HG03442 (cell line): Measurements from ENCODE around the gene HOXC11.

ENCODE experiments used
- ATAC-seq: cut with Tn5 transposase; IDR thresholded peaks from one replicate; pipeline ENCODE4 v1.9.1; 2021; ENCODE audit warnings: mild to moderate bottlenecking, moderate library complexity; ENCODE audit not compliant: unreplicated experiment

Gene HOXC11

DNA sequence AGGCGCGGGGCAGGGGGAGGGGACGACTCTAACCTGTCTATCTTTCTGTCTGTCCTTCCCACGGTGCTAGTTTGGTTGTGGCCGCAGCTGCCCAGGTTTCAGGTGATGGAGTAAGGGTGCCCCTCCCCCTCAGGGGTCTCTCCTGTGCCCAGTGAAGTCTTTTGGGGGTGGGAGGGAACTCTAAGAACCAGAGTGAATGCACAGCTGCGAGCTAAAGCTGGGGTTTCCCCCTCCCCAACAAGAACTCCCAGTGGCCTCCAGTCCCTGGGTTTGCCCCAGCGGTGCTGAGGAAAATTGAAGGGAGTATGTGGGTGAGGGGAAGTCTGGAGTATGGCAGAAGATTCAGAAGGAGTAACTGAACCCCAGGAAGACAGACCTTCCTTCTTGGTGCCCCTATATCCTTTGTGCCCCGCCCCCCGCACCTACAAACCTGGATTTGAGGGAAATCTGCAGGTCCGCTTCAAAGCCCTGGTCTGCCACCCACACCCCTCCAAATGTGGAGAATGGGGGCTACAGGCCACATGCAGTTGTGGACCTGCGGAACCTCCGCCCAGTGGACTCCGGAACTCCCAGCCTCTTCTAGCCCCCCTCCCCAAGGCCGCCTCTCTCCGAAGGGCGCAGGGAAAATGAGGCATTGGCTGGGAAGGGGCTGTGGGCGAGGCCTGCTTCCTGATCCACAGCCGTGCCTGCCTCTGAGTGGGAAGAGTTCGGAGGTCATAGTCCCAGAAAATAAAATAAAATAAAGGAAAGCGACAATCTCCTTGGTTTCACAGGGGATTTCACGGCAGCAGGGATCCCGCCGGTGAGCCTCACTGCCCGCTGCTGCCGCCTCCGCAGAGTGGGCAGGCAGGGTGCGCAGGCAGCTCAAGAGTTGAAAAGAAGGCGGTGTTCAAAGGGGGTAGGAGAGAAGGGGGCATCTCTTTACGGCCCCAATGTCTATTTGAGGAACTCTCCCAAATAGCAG is 23.6 kb downstream of the HOXC11 start:
- ATAC-seq, result no peak

GRCh38 chr12:53997204-53998109 is 24.5 kb downstream of the HOXC11 start:
- no peak for ATAC-seq

DNA sequence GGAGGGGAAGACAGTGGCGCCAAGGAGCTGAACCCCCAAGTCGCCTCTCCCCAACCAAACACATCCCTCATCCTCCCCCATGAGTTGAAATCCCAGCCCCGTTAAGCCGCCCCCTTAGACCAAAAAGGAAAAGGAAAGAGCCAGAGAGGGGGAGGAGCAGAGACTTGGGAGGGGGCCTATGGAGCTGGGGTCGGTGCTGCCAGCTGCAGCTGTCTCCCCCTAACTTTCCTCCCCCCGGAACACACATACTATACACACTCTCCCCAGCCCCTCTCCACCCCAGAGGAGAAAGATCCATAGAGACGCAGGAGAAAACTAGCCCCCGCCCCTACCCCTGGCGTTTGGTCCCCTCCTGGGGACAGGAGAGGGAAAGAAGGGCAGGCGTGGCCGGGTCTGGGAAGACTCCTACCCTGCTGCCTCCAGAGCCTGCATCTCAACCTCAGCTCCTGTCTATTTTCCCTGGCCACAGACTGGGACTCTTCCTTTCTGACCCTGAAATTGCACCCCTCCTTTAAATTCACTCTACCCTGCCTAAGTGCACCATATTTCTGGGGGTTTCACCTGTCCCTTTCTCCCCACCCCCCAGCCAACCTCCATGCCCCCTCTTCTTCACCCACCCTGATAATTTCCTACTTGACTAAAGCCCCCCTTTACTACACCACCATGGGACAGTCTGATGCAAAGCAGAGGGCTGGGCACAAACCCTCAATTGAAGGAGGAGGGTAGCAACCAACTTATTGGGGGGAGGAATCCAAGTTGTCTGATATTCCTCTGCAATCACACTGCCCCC is 25.4 kb downstream of the HOXC11 start:
- no peak for ATAC-seq

DNA sequence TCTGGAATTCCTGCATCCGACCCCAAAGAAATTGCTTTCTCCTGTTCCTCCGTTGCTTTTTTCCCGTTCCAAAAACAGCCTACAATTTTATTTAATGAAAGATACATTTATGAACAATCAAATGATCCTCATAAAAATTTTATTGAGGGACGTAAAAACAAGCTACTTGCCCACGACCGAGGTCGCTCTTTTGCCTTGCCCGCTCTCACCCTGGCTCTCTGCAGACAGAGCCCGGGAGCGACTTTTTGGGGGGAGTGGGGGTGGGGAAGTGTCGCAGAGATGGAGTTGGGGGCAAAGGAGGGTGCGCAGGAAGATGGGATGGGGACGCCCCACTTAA is 25.9 kb downstream of the HOXC11 start:
- no peak for ATAC-seq

DNA sequence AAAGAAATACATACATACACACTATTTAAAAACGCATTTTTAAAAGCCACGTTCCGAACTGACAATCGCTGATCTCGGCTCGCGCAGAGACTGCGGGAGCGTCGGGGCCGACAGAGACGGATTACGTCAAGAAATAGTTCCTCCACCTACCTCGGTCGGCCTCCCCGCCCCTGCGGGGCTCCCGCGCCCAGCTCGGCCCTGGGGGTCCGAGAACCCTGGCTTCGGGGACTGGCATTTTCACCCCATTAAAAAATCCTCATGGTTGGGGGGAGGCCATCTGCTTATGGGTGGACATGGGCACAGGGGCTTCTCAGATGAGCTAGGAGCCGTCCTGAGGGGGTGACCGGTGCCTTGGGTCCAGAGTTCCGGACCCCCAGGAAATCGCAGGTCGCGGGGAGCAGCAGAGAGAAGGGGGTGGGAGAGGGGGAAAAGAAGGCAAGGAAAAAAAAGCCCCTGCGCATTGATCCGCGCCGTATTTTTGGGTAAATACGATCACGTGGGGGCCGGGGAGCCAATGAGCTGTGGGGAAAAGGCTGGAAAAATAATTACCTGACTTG is 26.7 kb downstream of the HOXC11 start:
- no peak for ATAC-seq

GRCh38 chr12:54000116-54001114 is 27.5 kb downstream of the HOXC11 start, which contains the start of gene HOXC9:
HOXC9 (plus strand) TSS chr12:54000161; CDS start chr12:54000189, 28 bp downstream.
- ATAC-seq, result no peak

DNA sequence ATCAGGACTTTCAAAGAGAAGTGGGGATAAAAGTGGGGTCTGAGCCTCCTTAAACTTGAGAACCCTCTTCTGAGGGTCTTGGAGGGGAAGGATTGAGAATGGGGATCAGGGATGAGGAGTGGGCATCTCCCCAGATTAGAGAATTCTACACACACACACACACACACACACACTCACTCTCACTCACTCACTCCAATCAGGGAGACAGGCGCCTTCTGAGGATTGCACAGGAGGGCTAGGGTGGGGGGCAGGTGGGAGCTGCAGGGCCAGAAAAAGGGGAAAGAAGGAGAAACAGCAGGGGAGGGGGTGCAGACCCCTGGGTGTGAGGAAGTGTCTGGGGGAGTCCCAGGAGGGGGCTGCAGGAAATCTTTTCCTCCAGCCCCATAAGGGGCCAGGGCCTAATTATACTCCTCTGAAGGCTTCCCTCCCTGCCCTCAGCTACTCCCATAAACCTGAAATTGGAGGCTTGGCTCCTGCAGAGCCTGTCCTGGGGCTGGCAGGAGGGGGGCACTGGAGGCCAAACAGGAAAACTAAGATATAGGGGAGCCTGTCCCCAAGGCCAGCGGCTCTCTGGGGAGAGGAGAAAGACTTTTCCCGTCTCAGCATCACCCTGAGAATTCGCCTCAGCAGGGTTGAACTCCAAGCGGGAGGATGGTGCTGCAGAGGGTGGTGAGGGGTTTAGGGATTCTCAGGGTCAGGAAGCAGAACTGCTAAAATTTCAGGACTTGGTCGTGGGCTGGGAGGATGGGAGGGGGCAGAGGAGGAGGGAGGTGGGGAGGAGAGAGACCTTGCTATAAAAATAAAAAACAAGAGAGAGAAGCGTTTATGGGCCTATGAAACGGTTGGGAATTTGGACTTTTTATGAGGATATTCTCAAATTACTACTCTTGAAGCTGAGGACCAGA is 28.6 kb downstream of the HOXC11 start:
- ATAC-seq, result no peak

DNA sequence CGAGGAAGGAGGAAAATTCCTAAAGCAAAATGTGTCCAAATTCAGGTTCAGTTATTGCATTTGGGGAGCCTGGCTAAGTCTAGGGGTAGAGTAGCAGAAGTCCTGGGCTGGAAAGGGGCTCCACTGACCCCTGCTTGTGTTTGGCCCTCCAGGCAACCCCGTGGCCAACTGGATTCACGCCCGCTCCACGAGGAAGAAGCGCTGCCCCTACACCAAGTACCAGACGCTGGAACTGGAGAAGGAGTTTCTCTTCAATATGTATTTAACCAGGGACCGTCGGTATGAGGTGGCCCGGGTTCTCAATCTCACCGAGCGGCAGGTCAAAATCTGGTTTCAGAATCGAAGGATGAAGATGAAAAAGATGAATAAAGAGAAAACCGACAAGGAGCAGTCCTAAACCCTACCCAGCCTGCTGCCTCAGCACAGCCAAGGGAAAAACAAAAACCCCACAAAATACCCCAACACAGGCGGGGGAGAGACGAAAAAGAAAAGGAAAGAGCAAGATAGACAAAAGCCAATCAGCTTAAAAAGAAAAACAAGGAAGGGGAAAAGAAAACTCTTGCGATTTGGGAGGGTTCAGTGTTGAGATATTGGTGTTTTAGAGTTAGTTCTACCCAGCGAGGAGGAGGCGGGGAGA is 29.5 kb downstream of the HOXC11 start:
- ATAC-seq, result no peak

DNA sequence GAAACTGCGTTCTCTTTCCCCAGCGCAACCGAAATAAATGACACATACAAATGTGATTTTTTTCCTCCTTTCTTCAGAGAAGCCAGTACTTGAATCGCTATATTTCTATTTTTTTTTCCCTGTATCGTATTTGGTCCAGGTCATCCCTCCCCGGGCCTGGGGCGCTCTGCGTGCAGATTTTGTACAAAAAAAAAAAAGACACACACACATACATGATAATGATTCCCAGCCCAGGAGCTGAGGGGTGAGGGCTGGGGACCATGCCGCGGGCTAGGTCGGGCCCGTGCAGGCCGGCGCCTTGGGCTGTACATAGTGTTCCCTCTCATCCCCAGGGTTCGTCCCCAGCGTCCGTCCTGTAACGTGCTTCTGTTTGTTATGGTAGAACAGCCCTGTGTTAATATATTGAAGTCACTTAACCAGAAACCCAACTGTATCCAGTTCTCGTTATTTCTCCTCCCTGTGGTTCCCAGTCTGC is 30.0 kb downstream of the HOXC11 start:
- no peak for ATAC-seq

- ATAC-seq, result no peak
These were observed 30.7 kb downstream of the HOXC11 start for GRCh38 chr12:54003625-54004024.

DNA sequence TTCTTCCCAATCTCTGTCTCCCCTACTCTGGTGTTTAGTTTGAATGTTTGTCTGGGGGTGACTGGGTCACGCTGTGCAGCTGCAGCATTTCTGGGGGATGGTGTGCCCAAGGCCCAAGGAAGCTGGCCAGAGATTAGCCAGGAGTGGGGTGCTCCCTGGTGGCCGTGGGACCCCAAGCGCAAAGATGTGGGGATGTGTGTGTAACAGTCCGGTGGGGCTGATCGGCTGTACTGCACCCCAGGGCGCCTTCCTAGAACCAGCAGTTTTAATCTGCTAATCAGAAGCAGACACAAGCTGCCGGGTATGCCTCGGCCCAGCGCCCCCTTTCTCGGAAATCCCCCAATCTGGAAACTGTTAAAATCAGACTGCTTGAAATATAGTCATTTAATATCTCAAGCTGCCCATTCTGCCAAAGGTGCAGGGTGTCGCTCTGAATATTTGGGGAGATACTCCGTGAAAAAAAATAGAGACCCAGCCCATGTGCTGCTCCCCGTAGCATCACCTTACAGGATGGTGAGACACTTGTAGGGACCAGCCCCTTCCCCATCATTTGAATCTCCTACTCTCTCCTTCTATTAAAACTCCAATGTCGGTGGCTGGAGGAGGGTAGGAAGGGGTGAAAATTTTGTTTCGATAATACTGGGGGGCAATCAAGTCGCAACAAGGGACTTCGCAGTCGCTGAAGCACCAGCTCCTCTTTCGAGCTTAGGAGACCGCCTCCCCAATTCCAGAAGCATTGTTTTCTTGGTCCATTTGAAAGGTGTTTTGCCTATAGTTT is 31.3 kb downstream of the HOXC11 start:
- ATAC-seq, result no peak

DNA sequence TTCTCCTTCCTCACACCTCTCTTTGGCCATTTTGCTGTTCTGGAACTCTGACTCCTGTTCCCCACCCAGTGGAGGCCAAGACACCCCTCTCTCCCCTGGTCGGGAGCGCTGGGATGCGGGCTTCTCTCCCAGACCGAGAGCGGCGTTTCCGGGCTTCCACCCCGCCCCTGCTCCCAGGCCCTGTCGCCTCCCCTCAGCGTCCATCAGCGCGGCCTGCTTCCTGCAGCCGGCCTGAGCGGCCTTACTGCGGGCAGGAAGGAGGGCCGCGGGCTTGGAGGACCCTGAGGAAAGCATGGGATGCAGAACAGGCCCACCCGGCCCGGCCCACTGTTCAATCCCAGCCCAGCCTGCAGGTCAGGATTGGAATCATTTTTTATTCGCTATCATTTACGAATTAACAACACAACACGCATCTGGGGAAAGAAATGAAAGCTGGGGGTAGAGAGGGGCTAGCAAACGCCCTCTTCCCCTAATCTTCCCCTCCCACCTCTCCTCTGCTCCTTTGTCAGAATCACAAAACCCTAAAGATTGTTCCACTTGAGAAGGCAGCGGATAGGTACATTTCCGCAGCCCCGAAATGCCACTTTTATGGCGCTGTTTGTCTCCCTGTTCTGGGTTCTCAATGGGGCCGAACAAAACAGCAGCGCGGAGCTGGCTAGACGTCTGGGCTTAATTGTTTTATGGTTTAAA is 32.1 kb downstream of the HOXC11 start:
- ATAC-seq, result no peak

DNA sequence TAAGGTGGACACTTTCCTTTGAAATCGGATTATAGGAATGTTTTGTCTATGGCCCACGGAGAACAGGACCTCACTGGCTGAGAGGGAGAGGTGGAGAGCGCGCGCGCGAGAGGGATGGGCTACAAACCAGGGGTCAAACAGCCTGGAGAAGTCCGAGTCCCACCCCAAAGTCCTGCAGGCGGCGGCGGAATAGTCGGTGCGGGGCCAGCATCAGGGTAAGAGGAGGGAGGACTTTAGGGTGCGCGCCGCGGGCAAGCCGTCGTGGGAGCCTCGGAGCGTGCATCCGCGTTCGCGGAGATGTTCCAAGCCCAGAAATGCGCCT is 32.6 kb downstream of the HOXC11 start:
- no peak for ATAC-seq

DNA sequence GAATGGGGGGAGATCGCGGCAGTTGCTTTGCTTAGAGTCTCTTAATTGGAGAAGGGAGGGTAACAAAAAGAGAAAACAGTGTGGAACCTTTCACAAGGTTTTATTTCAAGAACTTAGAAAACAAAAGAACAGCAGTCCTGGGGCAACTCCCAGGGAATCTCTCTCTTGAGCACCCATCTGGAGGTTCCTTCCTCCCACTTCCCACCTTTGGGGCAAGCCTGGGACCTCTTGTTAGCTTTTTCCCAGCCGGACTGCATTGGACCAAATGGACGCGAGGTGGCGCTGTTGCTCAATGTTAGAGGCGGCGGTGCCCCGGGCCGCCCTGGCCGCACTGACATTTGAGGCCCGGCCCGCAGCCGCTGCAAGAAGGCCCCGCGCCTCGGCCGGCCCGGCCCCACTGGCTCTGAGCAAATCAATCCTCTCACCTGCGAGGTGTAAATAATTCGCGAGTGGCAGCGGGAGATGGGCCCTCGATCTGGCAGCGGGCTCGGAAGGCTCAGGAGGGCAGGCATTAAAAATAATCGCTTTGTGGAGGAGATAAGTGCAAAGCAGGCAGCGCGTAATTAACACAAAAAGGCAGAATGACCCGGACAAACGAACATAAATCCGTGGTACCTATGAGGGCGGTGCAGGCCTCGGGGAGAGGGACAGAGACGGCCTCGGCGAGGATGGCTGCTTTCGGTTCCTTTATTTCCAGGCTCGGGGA is 33.1 kb downstream of the HOXC11 start:
- peak; percentile 72 for ATAC-seq

GRCh38 chr12:54006559-54007220 is 33.8 kb downstream of the HOXC11 start:
- no peak for ATAC-seq
